Right lobe of liver (tissue), 6 donors: ENCODE data around the gene NCLN. TPM values are rescaled to one million over a fixed set of nuclear protein-coding genes. Genes with fewer than 3 reads are reported as not detected.

Experiments used
- ATAC-seq, 4 donors: fragments of 200-7000 bp; cut with Tn5 transposase; one replicate each; pipeline ENCODE4 v1.9.1; 2020; ENCODE audit warnings: mild to moderate bottlenecking in 4 of 4, moderate library complexity in 4 of 4
- DNase-seq, 3 donors: peaks; one replicate each; pipeline ENCODE4 v3.0.0-alpha.2; 2020
- H3K27ac ChIP-seq, 3 donors: fragments of 200-600 bp; one replicate each; pipeline ENCODE4 v1.8.0; 2022
- H3K27me3 ChIP-seq, 2 donors: fragments of 200-600 bp; one replicate each; pipeline ENCODE4 v1.8.0; 2022
- H3K36me3 ChIP-seq, 4 donors: fragments of 200-600 bp; sonication (generic) in 1 of 4; one replicate each; pipeline versions ENCODE4 v1.5.1 to v1.8.0; 2017 to 2022; ENCODE audit warnings: control low read depth in 1 of 4
- H3K4me1 ChIP-seq, 4 donors: fragments of 200-600 bp; sonication (generic) in 1 of 4; one replicate each; pipeline versions ENCODE4 v1.5.1 to v1.8.0; 2017 to 2022; ENCODE audit warnings: control low read depth in 1 of 4
- H3K4me3 ChIP-seq, 3 donors: fragments of 200-600 bp; one replicate each; pipeline ENCODE4 v1.8.0; 2022
- H3K9me3 ChIP-seq, 4 donors: fragments of 200-600 bp; sonication (generic) in 1 of 4; one replicate each; pipeline versions ENCODE4 v1.5.1 to v1.8.0; 2017 to 2022; ENCODE audit warnings: control low read depth in 1 of 4
- CTCF ChIP-seq, 4 donors: fragments of 200-600 bp in 3 of 4; fragments of 450-650 bp in 1 of 4; IDR thresholded peaks; one replicate each; pipeline versions ENCODE4 v1.5.1 to v1.8.0; 2016 to 2022; ENCODE audit warnings: antibody characterized with exemption in 4 of 4, mild to moderate bottlenecking in 2 of 4
- POLR2A ChIP-seq: fragments of 450-650 bp; IDR thresholded peaks from one replicate; pipeline ENCODE4 v1.6.1; 2017; ENCODE audit warnings: antibody characterized with exemption, mild to moderate bottlenecking
- WGBS: methylation state at CpG from one replicate; pipeline ENCODE4 v1.1.6; 2018; ENCODE audit warnings: low coverage, low lambda C conversion rate; ENCODE audit not compliant: insufficient coverage; ENCODE audit errors: missing lambda C conversion rate; 5-methylcytosine and 5-hydroxymethylcytosine counted together
- intact Hi-C, 2 donors: fragments of 100-400 bp; cut with DNase I; formaldehyde crosslinking; loops; one replicate each; pipeline versions ENCODE4 v1.11.2 to v1.14.1; 2022
- total RNA-seq, 6 experiments: library from RNA; depleted of rRNA in 2 of 6; stranded (reverse); fragments of >200 nt in 2 of 6; fragmentation: NEBNext Ultra II Directional in 3 of 6; extraction: Animal tissue kit (Norgen Biotek cat#: 25700) in 3 of 6; gene quantifications; one replicate each; pipeline versions ENCODE4 v1.1.0 to v1.2.4, GENCODE V29; 2016 to 2023
- donor health status: DM: no; HTN: yes; CAD: no.
- donor health status: DM: no; HTN: no; CAD: no.
- donor health status: DM: no; HTN: no; CAD: no.
- donor health status: DM: no; HTN: yes; CAD: no.
- donor health status: DM: no; HTN: yes; CAD: no.

The NCLN gene
- total RNA-seq, 6 experiments from 2014 or later: 32.0 to 59.9 (median 40.4) TPM

GRCh38 chr19:3145909-3146676, 39.6 kb upstream of the NCLN start:
- intact Hi-C loops: no loop called here
- Histone ChIP-seq H3K36me3 (no peaks in the 10 kb centered on the region), H3K27ac (no peak overlapping the region), H3K4me1 (no peaks in the 10 kb centered on the region), H3K4me3 (no peak overlapping the region), H3K27me3 (no peaks in the 10 kb centered on the region), H3K9me3 (no peaks in the 10 kb centered on the region)
- TF ChIP-seq CTCF (IDR thresholded peaks at IDR 0.05) (no peak), POLR2A (no peak)
- ATAC-seq: peak; percentile 29 to 54 (median 38)
- 33% methylated on average over 7 of the region's 20 CpGs for WGBS
- DNase-seq: no peak

- Histone ChIP-seq H3K36me3 (no peaks in the 10 kb centered on the region), H3K4me3 (no peak overlapping the region), H3K27ac (no peak overlapping the region), H3K27me3 (no peaks in the 10 kb centered on the region), H3K4me1 (no peaks in the 10 kb centered on the region), H3K9me3 (no peaks in the 10 kb centered on the region)
- WGBS: 46% methylated on average over 5 of the region's 5 CpGs
- TF ChIP-seq CTCF (IDR thresholded peaks at IDR 0.05) (peak; percentile 55 to 60 (median 58)), POLR2A (no peak)
- DNase-seq: no peak
- intact Hi-C loops: no loop called here
- ATAC-seq: peak in 2 of 4 donors; percentile 16 to 45
Observed at GRCh38 chr19:3146677-3147100, 39.0 kb upstream of the NCLN start.

- H3K36me3 ChIP-seq: no peaks in the 10 kb centered on the region
- 82% methylated on average over 3 of the region's 20 CpGs for WGBS
- intact Hi-C loops: no loop called here
- no peaks in the 10 kb centered on the region for H3K9me3 ChIP-seq
- ATAC-seq (no peak), DNase-seq (no peak)
- H3K27ac ChIP-seq: no peak overlapping the region
- H3K4me3 ChIP-seq: no peak overlapping the region
- no peaks in the 10 kb centered on the region for H3K27me3 ChIP-seq
- no peak for TF ChIP-seq CTCF (IDR thresholded peaks at IDR 0.05)
- no peak for TF ChIP-seq POLR2A
- no peaks in the 10 kb centered on the region for H3K4me1 ChIP-seq
Observed at GRCh38 chr19:3148503-3148902, 37.2 kb upstream of the NCLN start.

- Histone ChIP-seq H3K4me3 (no peak overlapping the region), H3K9me3 (no peaks in the 10 kb centered on the region), H3K4me1 (no peaks in the 10 kb centered on the region), H3K27me3 (no peaks in the 10 kb centered on the region), H3K27ac (no peak overlapping the region), H3K36me3 (no peaks in the 10 kb centered on the region)
- WGBS: 74% methylated on average over 3 of the region's 6 CpGs
- DNase-seq (no peak), ATAC-seq (no peak)
- intact Hi-C loops: no loop called here
- no peak for TF ChIP-seq CTCF (IDR thresholded peaks at IDR 0.05)
- no peak for TF ChIP-seq POLR2A
Observed at GRCh38 chr19:3149089-3149488, 36.6 kb upstream of the NCLN start.
